Fibroblast of gingiva (primary cell): Measurements from ENCODE around the gene MYO5A.
"Not testable (repeated sequence)": the region's sequence is repeated elsewhere in the genome, so short reads cannot be mapped to it uniquely, and the experiment has no call there.

Source experiments
- DNase-seq: peaks from one replicate; pipeline ENCODE4 v3.0.0-alpha.2; 2011; ENCODE audit warnings: low read depth

Gene MYO5A

DNA sequence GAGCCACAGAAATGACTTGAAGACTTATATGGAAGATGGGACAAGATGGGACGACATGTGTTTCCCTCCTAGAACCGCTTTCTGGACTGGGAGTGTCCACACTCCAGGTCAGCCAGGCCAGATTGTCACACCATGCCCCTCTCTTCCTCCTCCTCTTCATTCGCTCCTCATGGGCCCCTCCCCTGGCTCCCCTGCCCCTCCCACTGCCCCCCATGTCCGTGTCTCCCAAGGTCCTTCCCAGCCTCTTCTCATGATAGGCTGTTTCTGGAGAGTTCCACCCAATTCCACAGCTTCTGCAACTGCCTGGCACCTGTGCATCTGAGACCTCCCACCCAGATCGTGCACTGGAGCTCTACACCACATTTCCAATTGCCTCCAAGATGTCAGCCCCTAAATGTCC lies 239.7 kb downstream of the MYO5A start:
- DNase-seq = no peak

DNA sequence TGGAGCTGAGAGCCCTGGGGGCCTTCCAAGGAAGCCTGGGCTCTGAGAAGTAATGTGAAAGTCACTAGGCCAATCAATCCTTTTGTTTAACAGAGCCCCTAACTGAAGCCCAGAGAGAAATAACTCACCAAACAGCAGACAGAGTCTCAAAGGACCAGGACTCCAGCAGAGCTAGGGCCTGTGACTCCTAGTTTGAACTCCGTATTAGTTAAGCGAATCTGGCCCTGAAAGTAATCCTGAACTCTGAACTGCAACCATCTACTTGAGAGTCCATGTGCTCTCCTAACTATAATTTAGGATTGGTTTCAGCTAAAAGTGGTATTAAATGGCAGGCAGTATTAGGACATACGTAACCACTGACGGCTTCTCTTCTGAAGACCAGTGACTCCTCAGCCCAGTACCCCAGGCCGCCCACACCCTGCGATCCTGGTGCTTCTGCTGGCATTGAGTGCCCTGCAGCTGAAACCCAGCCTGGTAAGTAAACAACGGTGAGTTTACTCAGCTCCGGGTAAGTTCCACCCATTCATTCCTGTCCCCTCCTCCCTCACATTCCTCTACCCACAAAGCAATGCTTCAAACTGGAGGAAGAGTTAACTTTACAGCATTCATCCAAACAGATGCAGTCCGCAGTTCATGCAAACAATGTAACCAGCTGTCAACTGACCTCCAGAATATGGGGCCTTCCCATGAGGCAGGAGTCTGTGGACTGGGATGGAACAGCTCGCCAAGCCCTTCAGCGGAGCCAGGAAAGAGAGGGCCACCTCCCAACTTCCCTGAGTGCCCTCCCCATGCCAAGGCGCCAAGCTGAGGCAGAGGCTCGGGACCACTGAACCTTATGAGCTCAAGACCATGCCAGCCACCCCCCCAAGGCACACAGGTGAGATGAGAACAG lies 240.4 kb downstream of the MYO5A start:
- no peak for DNase-seq

DNA sequence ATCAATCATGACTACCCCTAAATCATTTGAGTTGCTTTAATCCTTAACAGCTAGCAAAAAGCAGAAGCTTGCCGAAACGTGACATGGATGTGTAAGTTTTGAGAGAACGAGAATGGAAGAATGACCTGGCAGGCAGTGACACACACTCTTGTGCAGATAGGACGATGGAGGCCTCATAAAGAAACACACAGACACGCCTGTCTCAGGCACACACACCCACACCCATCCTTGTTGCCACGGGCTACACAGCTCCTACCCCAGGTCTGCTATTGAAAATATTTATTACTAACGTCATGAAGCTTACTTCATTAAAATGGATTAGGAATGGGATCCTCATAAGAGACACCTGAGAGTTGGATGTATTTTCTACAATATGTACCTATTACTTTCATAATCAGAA lies 241.6 kb downstream of the MYO5A start:
- DNase-seq = no peak

DNA sequence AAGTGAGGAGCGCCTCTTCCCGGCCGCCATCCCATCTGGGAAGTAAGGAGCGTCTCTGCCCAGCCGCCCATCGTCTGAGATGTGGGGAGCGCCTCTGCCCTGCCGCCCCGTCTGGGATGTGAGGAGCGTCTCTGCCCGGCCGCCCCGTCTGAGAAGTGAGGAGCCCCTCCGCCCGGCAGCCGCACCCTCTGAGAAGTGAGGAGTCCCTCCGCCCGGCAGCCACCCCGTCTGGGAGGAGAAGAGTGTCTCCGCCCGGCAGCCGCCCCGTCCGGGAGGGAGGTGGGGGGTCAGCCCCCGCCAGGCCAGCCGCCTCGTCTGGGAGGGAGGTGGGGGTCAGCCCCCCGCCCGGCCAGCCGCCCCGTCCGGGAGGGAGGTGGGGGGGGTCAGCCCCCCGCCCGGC lies 242.7 kb downstream of the MYO5A start:
- DNase-seq = not testable (repeated sequence)

DNA sequence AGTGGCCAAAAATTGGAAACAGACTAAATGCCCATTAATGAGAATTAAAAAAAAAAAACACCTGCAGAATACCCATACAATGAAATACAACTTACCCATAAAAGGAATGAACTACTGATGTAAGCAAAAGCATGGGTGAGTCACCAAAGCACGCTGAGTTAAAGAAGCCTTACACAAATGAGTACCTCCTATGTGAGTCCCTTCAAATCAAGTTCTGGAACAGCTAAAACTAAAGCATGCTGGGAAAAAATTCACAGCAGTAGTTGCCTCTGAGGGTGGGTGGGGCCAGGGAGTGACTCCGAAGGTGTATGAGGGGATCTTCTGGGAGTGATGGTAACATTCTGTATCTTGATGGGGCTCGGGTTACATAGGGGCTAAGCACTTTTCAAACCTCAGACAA lies 244.5 kb downstream of the MYO5A start:
- DNase-seq = no peak

DNA sequence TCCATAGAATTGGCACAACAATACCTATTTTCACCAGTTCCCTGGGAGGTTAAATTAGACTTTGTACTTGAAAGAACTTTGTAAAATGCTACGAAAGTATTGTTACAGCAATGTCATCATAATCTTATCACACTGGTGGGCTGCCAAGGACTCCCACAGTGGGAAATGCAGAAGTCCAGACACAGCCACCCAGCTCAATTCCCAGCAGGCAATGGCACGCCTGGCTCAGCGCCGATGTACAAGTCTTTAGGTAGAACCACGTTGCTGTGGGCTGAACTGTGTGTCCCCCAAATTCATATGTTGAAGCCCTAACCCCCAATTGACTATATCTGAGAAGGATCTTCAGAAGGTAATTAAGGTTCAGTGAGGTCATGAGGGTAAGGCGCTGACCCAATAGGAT lies 245.4 kb downstream of the MYO5A start:
- no peak for DNase-seq

DNA sequence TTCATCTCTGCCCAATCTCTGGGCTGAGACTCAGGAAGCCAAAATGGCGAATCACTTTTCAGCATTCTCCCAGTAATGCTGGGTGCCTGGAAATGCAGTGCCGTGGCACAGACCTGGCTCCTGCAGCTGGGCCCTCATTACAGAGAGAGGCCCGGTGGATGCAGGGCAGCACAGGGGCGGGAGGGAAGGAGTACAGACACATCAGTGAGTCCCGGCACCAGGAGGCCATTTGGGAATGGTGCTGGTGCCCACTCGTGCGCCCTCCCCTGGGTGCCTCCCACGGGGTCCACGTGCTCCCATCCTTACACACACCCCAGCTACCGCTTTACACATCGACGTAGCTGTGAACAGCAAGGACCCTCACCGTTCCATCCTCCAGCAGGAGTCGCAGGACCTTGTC lies 246.3 kb downstream of the MYO5A start:
- DNase-seq = no peak

DNA sequence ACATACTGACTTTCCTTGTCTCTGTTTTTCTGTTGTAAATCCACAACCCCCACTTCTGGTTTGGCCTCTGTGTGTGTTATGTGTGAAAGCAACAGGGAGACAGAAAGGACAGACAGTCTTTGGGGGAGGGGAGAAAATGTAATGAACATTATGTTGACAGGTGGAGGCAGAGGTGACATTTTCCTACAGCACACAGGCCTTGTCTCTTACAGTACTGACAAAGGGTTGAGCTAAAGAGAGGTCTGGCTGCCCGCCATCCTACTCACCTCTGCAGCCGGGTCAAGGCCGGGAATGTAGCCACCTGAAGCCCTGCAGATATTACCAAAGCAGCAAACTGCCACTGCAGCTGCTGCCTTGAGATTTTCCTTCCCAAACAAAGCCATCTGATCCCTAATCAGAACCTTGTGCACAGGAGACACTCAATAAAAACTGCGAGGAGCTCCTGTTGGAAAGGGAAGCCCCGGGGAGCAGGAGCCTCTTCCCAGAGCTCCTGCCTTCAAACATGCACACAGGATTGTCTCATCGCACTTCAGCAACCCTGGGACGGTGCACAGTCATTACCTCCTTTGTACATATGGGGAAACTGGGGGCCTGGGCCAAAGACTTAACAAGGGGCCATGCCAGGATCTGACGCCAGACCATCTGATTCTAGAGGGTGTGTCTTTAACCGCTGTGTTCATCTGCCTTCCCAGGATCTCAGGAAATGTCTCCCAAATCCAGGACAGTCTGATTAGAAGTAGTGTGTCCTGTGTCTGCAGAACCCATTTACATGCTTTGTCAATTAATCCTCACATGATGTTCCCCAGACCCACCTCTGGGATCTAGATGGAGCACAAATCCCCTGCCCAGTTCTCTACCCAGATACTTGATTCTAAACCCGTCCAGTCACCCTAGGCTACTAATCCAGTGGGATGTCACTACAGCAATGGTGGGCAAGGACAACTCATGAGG lies 247.3 kb downstream of the MYO5A start:
- DNase-seq = no peak

DNA sequence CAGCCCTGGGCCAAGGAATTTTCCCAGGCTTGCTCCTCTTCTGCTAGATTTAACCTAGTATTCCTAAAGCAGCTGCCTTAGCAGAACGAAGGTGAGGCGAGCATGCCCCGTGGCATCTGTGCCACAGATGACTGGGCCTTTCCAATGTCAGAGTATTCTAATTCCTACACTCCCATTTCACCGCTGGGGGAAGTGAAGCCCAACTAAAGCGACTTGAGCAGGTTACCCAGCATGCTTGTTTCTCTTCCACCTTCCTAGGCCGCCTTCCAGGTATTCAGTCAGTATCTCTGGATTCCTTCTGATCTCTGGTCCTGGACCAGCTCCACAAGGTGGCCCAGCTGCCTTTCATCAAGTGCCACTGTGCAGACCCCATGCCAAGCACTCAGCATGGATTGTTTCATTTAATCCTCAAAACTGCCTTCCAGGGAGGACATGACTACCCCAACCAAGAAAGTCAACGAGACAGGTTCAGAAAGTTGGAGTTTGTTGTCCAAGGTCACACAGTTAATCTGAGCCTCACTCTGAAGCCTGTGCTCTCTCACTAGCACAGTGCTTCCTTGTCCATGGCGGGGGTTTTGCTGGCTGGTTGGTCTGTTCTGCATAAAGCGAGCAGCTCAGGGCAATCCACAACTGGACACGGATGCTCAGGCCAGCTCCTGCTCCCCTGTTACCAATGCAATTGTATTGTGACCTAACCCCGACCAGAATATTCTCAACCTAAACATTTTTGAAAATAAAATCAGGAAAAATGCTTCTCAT lies 248.2 kb downstream of the MYO5A start:
- DNase-seq = no peak

DNA sequence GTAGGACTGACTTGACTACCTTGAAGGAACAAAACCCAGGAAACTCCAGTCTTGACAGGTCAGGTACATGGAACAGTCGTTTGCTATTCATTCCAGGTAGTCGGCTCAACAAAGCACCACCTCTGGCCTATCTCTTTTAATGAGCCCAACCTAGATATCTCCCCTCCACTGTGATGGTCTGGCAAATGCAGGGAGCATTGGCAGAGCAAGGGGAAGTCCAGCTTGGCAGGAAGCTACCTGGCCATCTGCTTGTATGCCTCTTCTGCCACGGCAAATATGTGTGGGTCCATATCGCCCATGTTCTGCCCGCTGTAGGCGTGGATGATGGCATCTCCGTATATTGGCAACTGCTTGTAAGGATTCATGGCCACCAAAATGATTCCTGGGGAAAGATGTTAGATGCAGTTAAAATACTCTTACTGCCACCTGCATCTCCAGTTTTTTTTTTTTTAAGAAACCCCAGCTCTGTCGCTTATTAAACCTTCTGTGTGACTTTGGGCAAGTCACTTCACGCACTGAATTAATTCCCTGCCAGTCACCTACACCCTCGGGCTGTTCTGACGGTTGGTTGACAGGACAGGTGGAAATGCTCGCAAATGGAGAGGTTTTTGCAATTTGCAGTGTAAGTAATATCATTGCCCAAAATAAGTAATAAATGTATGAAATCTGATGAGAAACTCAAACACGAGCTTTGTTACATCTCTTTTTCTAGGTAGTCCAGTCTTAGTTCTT lies 249.9 kb downstream of the MYO5A start:
- DNase-seq = no peak

DNA sequence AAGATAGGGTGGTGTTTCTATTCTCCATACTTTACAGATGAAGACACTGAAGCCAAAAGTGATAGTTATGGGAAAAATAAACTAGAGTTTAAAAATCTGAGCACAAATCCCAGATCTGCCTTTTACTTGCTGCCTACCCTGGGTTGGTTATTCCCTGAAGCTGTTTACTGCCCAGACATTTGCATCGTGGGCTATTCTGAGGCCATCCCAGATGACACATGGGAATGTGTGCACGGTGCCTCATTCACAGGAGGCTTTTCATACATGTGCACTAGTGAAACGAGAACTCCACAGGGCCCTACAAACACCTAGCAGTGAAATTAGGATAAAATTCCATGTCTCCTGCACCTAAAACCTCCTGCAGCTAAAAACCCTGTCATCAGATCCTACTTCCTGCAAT lies 250.5 kb downstream of the MYO5A start:
- DNase-seq = no peak

DNA sequence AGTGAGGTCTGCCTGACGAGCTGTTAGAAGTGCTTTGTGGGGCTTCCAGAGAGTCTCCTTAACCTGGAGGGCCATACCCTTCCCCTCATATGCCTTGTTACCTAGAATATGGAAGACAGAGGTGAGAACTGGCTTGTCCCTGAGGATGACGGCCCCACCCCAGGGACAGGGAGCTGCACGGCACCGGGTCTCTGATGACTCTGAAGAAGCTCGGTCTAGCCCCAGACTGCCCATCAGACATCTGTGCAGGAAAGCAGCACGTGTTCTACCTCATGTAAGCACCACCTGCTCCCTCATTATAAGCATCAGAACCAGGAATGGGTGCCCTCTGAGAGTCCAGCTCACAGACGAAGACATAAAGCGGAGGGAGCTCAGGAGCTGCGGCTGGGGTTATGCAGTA lies 251.1 kb downstream of the MYO5A start:
- no peak for DNase-seq

DNA sequence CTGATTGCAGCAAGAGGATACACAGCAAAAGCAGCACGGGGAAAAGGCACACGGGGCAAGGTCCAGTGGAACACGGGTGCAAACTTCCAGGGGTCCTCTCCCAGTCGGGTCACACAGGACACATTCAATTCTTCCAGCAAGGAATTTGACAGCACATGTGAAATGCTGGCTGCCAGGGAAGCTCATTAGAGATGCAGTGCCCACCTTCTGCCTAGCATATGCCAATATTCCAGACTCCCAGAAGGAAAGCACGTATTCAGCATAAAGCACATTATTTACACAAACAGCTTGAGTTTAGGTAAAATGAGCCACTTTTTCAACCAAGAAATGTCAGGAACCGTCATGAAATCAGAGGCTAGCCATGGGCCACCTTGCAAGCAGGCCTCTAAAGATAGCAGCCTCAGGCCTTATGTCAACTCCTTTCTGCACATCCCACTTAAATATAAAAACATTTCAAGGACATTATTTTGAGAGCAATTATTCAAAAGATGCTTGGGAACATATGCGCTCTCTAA lies 252.4 kb downstream of the MYO5A start:
- DNase-seq = no peak

DNA sequence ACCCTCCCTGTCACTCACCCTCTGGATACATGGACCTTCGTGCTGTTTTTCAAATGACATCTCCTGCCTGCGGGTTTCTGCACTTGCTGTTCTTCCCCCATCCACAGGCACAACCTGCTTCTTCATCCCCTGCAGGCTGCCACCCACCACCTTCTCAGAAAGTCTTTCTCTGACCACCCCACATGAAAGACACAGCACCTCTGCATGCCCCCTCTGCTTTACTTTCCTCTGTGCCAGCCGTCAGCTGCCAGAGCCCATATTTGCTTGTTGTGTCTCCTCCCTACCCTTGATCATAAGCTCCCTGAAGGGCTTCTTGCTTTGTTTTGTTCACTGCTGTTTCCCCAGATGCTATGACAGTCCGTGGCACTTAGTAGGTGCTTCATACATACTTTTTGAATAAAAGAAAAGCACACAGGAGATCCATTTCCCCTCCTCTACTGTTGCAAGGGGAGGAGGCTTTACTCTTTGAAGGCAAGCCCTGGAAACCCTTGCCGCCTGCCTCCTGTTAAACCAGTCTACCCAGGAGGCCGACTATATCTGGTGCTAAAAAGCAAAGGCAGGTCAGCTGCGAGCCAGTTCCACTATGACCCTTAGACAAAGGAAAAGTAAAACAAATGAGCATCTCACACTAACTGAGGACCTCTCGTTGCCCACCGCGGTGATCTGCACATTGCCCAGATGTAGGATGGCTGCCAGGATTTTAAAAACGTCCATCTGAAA lies 265.0 kb downstream of the MYO5A start:
- no peak for DNase-seq

DNA sequence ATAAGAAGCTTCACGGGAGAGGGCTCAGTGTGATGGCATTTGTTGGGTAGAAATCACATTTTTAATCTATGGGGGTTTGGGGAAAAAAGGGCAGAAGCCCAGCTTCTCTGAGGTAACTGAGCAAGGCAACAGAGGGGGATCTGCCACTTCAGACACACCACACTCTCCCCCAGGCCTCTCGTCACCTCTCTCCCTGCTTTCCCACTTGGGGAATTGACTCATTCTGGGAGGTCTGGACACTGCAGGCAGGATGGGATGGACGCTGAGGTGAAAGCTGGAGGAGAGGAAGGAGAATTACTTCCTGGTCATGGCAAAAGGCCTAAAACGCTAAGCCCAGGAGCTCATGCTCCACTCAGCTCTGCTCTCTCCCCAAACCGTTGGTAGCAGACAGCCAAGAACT lies 266.3 kb downstream of the MYO5A start:
- DNase-seq = no peak

DNA sequence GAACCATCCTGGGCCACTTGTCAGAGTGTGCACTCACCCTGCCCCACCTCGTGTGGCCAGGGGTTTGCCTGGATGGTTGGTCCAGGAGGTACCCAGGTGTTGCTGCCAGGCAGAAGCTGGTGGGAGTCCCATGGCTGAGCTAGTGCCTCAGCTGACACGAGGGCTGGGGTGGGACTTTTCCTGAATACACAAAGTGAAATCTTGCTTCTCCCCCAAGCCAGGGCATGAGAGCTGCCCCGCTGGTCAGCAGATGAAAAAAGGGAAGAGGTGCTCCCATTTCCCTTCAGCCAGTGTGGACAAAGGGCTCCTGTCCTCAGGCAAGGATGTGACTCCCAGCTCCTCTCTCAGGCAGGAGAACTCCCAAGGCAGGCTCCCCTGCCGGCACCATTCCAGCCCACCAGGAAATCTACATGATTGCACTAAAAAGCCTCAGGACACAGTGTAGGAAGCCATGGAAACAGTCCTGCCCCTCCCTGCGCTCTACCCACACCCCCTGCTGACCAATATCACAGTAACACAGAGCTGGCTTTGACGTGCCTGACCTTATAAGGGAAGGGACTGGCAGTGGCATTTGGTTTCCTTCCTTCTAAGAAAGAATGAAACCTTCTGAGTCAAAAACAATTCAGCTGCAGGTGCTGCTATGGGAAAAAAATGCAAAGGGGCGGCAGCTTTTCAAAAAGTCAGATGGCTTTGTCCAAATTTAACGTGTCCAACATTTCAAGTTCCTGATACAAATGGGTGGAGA lies 267.0 kb downstream of the MYO5A start:
- DNase-seq = peak; percentile 64

DNA sequence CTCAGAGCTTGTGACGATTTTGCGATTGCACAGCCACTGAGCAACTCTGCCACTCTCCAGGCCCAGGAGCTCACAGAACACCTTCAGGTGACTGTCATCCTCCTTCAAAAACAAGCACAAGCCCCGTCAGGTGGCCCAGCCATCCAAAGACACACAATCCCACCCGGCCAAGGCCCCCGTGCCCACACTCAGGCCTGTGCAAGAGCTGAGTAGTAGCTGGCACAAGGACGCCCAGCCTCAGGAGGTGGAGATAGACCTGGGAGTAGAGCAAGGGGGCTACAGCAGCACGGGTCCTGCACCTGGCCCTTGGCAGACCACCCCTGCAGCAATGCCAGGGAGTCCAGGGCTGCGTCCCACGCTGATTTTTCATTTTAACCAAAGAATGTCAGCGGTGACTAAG lies 267.7 kb downstream of the MYO5A start:
- DNase-seq = no peak

DNA sequence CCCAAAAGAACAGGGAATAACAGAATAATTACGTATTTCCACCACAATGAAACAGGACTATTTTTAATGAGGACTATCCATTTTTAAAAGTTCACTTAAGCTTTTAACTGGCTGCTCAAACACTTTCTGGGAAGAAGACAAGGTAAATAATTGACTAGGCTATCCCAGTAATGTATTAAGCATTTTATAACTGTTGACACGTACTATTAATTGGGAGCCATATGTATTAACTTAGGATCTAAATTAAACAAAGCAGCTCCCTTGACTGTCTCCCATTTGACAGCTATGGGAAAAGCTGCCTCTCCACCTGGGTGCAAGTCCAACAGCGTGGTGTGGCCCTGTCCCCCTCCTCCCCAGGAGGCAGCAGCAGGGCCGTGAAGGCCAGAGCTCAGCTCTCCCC lies 269.2 kb downstream of the MYO5A start:
- no peak for DNase-seq

DNA sequence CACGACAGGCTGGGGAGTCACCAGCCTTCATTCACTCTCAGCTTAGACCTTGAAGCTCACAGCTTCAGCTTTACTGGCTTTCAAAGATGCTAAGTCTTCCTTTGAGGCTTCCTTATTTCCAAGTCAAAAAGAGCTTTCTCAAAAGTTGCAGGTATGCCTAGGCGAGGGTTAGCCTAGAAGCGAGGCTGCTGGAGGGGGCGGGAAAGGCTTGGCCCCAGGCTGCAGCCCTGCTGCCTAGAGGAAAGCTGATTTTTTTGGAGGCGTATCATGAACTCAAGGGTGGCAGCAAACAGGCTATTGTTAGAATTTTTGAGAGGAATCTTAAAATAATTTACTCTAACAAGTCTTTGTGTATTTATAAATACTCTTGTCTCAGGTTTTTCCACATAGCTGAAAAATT lies 270.2 kb downstream of the MYO5A start:
- DNase-seq = no peak

DNA sequence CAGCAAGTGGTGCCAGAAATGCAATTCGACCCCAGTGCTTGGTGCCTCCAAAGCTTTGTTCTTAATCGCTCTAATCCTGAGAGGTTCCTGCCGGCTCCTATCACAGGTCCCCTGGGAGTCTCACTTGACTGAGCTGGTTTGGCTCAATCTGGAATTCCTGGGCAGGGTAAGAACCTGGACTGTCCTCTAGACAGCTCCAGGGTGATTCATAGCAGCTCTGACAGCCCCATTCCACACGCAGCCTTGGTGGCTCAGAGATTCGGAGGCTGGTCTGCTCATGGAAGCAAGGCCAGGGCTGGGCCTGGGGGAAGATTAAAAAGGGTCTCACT lies 271.0 kb downstream of the MYO5A start:
- DNase-seq = peak; percentile 53
